Epithelial cell of prostate (primary cell): ENCODE results near the gene CCDC178.

Experiments
- DNase-seq: peaks from one replicate; pipeline ENCODE4 v3.0.0-alpha.2; 2011; ENCODE audit warnings: low read depth, low spot score
- H3K27ac ChIP-seq: fragments of 450-650 bp; 2 replicates; pipeline ENCODE4 v1.5.1; 2017; ENCODE audit warnings: mild to moderate bottlenecking

The CCDC178 gene

DNA sequence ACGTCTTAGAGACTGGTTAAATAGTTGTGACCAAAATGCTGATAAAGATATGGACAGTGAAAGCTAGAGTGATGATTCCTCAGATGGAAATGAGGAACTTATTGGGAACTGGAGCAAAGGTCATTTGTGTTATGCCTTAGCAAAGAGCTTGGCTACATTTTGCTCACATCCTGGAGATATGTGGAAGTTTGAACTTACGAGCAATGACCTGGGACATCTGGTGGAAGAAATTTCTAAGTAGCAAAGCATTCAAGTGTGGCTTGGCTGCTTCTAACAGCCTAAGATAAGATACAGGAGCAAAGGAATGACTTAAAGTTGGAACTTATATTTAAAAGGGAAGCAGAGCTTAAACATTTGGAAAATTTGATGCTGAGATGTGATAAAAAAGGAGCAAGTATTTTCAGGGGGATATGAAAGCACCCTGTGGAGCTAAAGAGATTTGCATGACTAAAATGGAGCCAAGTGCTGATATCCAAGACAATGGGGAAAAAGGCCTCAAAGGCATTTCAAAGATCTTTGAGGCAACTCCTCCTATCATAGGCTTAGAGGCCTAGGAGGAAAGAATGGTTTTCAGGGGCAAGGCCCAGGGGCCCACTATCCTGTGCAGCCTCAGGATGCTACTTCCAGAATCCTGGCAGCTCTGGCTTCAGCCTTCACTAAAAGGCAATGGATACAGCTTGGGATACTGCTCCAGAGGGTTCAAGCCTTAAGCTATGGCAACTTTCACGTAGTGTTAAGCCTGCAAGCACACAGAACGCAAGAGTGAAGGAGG is 543.6 kb downstream of the CCDC178 start:
- H3K27ac ChIP-seq, result no peak overlapping the region
- no peak for DNase-seq

DNA sequence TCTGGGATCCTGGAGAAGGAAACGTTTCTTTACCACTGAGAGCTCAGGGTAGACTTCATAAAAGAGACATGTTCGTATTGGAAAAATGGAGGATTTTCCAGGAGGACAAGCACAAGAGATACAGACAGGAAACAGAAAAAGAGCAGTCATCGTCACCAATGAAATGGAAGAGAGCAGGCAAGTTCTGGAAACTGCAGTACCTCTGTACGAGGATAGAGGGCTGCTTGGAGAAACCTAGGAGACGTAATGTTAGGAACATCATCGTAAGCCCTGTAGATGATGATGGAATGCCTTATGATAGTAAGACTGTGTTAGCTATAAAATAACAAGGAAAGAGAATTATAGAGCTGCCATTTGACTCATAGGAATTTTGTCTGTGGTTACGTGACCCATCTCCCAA is 546.6 kb downstream of the CCDC178 start:
- H3K27ac ChIP-seq, result no peak overlapping the region
- no peak for DNase-seq

DNA sequence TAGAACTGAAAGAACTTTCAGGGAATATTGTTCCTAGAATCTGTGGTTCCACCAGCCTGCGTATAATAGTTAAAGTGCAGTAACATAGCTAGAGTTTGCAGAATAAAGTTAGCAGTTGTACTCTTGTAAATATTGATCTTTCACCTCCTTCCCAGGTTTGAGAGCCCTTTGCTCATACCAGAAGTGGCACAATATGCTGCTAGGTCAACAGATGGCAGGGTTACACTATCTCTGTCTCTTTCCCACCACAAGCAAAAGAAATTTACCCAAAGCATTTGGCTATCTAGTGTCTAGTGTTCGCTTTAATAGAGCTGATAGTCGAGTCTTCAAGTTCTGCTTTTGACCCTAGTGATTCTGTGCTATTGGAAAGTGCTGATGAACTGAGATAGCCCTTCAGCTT is 548.7 kb downstream of the CCDC178 start:
- no peak overlapping the region for H3K27ac ChIP-seq
- no peak for DNase-seq

DNA sequence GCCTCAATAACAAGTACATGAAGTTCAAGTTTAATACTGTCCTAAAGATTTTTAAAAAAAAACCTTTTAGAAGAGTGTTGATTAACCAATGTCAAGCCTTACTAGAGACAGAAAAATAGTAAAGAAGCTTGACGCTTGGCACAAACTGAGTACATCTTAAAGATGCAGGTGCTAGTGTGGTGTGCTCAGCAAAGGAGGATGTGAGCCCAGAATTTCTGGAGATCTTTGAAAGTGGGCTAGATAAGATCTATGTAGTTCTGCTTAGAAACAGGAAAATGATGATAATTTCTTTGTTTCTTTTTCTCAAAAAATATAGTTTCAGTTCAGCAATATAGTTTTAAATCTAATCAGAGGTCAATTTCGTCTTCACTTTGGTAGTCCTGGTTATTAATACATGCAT is 549.4 kb downstream of the CCDC178 start:
- no peak overlapping the region for H3K27ac ChIP-seq
- DNase-seq, result no peak

DNA sequence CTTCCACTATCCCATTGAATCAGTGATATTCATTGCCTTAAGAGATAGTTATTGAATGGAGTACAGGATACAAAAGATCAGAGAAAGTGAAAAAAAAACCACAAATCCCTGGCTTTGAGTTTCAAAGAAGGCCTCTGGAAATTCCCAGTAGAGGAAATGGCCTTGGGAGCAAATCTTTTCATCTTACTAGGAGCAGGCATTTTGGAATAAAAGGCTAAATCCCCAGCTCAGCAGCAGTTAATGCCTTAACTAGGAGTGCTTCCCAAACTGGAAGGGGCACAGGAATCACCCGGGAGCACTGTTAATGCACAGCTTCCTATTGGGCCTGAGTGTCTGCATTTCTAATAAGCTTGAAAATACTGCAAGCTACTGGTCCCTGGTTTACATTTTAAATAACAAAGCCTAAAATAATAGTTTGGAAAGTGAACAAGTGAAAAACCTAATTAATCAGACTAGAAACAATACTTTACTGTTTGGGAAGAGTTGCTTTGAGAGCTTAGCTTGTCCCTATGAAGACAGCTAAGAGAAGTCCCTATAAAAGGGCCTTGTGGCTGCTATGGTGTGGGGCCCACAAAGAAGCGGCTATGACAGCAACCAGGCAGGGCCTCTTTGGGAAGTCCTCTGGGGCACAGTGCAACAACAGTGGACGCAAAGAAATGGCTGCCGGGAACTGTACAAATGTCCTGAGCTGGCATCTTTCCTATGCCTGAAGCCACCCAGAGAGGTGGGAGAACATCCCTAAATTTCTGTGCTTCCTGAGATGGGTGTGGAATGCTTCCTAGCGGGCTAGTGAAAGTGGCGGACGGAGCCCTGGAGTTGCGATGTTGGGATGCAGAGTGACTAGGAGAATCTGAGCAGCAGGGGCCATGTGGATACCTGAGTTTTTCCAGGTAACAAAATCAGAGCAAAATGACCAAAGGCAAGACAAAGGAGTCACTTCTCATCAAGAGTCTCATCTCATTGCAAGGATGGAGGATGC is 550.6 kb downstream of the CCDC178 start:
- no peak for DNase-seq
- H3K27ac ChIP-seq, result no peak overlapping the region

DNA sequence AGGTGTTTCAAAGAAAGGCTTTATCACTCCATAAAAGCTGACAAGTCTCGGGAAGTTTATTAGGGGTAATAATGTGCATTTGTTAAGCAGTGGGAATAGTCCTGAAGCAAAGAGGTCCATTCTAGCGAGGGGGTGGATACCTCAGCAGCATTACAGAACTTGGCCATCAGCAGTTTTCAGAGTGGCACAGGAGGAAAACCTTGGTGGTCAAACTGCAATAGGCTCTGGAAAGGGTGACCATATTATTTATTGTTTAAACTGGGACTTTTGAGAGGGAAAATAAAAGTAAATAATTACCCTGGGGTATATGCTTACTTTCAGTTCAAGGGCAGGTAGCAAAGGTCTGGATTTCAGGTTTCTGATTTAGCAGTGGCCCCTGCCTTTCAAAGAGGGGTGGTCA is 552.2 kb downstream of the CCDC178 start:
- no peak for DNase-seq
- no peak overlapping the region for H3K27ac ChIP-seq
